CD14-positive monocyte (primary cell): ENCODE data around the gene SMIM22. TPM values are rescaled to one million over a fixed set of nuclear protein-coding genes. Genes with fewer than 3 reads are reported as not detected.

Experiments used
- DNase-seq, 3 donors: peaks; one replicate each; pipeline ENCODE4 v3.0.0-alpha.2; 2011 to 2022
- H2AFZ ChIP-seq: 2 replicates; pipeline ENCODE4 v1.6.0; 2012; ENCODE audit warnings: mild to moderate bottlenecking, low read depth, low read length, inconsistent platforms; ENCODE audit not compliant: insufficient read depth, poor library complexity, severe bottlenecking
- H3K27ac ChIP-seq, 2 donors: 1 replicate in 1 of 2; 2 replicates in 1 of 2; pipeline ENCODE4 v1.5.1; 2012 to 2013; ENCODE audit warnings: low read length in 2 of 2, control low read depth in 1 of 2, inconsistent platforms in 1 of 2, low read depth in 1 of 2, mild to moderate bottlenecking in 1 of 2
- H3K27me3 ChIP-seq, 2 donors: one replicate each; pipeline versions ENCODE4 v1.6.0 to v1.6.1; 2011 to 2013; ENCODE audit warnings: low read length in 2 of 2; ENCODE audit not compliant: control insufficient read depth in 2 of 2, insufficient read depth in 2 of 2
- H3K36me3 ChIP-seq, 2 donors: replicated peaks in 1 of 2; 1 replicate in 1 of 2; 2 replicates in 1 of 2; pipeline versions ENCODE4 v1.5.1 to v1.6.1; 2012 to 2013; ENCODE audit warnings: low read length in 2 of 2, control low read depth in 1 of 2, inconsistent platforms in 1 of 2, mild to moderate bottlenecking in 1 of 2; ENCODE audit not compliant: insufficient read depth in 2 of 2, control insufficient read depth in 1 of 2
- H3K4me1 ChIP-seq, 2 donors: 1 replicate in 1 of 2; 2 replicates in 1 of 2; pipeline versions ENCODE4 v1.5.1 to v1.6.1; 2012 to 2013; ENCODE audit warnings: low read length in 2 of 2, control low read depth in 1 of 2, inconsistent platforms in 1 of 2, mild to moderate bottlenecking in 1 of 2, moderate library complexity in 1 of 2; ENCODE audit not compliant: insufficient read depth in 2 of 2, control insufficient read depth in 1 of 2
- H3K4me2 ChIP-seq: replicated peaks from 2 replicates; pipeline ENCODE3; 2012; ENCODE audit warnings: low read length, moderate library complexity, mild to moderate bottlenecking; ENCODE audit not compliant: poor library complexity, severe bottlenecking; ENCODE audit errors: extremely low read depth
- H3K4me3 ChIP-seq, 3 experiments: fragments of 200-600 bp in 1 of 3; sonication (generic) in 1 of 3; replicated peaks in 1 of 3; 1 replicate in 2 of 3; 2 replicates in 1 of 3; pipeline ENCODE4 v1.5.1; 2011 to 2013; ENCODE audit warnings: low read length in 3 of 3, mild to moderate bottlenecking in 3 of 3, control low read depth in 2 of 3, low read depth in 2 of 3, inconsistent platforms in 1 of 3, moderate library complexity in 1 of 3
- H3K79me2 ChIP-seq: 2 replicates; pipeline ENCODE4 v1.6.0; 2012; ENCODE audit warnings: mild to moderate bottlenecking, control low read depth, inconsistent platforms, low read length, moderate library complexity; ENCODE audit not compliant: insufficient read depth
- H3K9ac ChIP-seq: 2 replicates; pipeline ENCODE4 v1.6.0; 2017; ENCODE audit warnings: low read length, mild to moderate bottlenecking; ENCODE audit not compliant: insufficient read depth, poor library complexity, severe bottlenecking
- H3K9me3 ChIP-seq, 2 donors: replicated peaks in 1 of 2; 1 replicate in 1 of 2; 2 replicates in 1 of 2; pipeline versions ENCODE4 v1.5.1 to v1.6.1; 2012 to 2013; ENCODE audit warnings: low read length in 2 of 2, control low read depth in 1 of 2; ENCODE audit not compliant: control insufficient read depth in 1 of 2, insufficient read depth in 1 of 2
- H4K20me1 ChIP-seq: 2 replicates; pipeline ENCODE4 v1.6.0; 2012; ENCODE audit warnings: mild to moderate bottlenecking, low read length, control low read depth, moderate library complexity; ENCODE audit not compliant: insufficient read depth
- H3K27ac Mint-ChIP-seq, 7 donors: one replicate each; pipeline ENCODE4 v1.8.0; 2020; ENCODE audit warnings: mild to moderate bottlenecking in 7 of 7, mixed read lengths in 7 of 7, moderate library complexity in 6 of 7, inconsistent platforms in 2 of 7
- H3K27me3 Mint-ChIP-seq, 3 donors: one replicate each; pipeline ENCODE4 v1.8.0; 2021 to 2022; ENCODE audit warnings: low read depth in 3 of 3, mild to moderate bottlenecking in 3 of 3, mixed read lengths in 3 of 3, moderate library complexity in 3 of 3, inconsistent platforms in 1 of 3
- H3K36me3 Mint-ChIP-seq, 2 donors: one replicate each; pipeline ENCODE4 v1.8.0; 2020; ENCODE audit warnings: mixed read lengths in 2 of 2, inconsistent platforms in 1 of 2, mild to moderate bottlenecking in 1 of 2
- H3K4me1 Mint-ChIP-seq: one replicate; pipeline ENCODE4 v1.8.0; 2020; ENCODE audit warnings: mild to moderate bottlenecking, mixed read lengths
- H3K4me3 Mint-ChIP-seq, 2 donors: one replicate each; pipeline ENCODE4 v1.8.0; 2020; ENCODE audit warnings: mild to moderate bottlenecking in 2 of 2, mixed read lengths in 2 of 2, moderate library complexity in 1 of 2
- H3K9me3 Mint-ChIP-seq, 7 donors: one replicate each; pipeline ENCODE4 v1.8.0; 2020 to 2022; ENCODE audit warnings: mixed read lengths in 7 of 7, mild to moderate bottlenecking in 6 of 7, moderate library complexity in 6 of 7, inconsistent platforms in 2 of 7
- WGBS: methylation state at CpG from one replicate; pipeline ENCODE4 v1.1.5; 2013; ENCODE audit warnings: missing lambda C conversion rate; ENCODE audit not compliant: insufficient coverage; 5-methylcytosine and 5-hydroxymethylcytosine counted together
- intact Hi-C, 2 donors: fragments of 100-400 bp; cut with micrococcal nuclease; formaldehyde crosslinking; loops; one replicate each; pipeline versions ENCODE4 v1.15.0 to v1.15.1; 2023
- polyA plus RNA-seq, 3 donors: library from polyadenylated mRNA; depleted of rRNA in 1 of 3; unstranded in 2 of 3; stranded (reverse) in 1 of 3; fragments of 300-500 nt in 2 of 3; fragments of >200 nt in 1 of 3; fragmentation: Illumina TruSeq in 2 of 3; gene quantifications; 1 replicate in 2 of 3; 2 replicates in 1 of 3; pipeline ENCODE4 v1.2.3, GENCODE V29; 2012 to 2021
- TF ChIP-seq, protein P1 (sequence below): fragments of 200-600 bp; IDR thresholded peaks from one replicate; pipeline ENCODE4 v1.8.0; 2022; ENCODE audit warnings: antibody characterized with exemption, mild to moderate bottlenecking

SMIM22 gene
- polyA plus RNA-seq, 3 donors: not detected

DNA sequence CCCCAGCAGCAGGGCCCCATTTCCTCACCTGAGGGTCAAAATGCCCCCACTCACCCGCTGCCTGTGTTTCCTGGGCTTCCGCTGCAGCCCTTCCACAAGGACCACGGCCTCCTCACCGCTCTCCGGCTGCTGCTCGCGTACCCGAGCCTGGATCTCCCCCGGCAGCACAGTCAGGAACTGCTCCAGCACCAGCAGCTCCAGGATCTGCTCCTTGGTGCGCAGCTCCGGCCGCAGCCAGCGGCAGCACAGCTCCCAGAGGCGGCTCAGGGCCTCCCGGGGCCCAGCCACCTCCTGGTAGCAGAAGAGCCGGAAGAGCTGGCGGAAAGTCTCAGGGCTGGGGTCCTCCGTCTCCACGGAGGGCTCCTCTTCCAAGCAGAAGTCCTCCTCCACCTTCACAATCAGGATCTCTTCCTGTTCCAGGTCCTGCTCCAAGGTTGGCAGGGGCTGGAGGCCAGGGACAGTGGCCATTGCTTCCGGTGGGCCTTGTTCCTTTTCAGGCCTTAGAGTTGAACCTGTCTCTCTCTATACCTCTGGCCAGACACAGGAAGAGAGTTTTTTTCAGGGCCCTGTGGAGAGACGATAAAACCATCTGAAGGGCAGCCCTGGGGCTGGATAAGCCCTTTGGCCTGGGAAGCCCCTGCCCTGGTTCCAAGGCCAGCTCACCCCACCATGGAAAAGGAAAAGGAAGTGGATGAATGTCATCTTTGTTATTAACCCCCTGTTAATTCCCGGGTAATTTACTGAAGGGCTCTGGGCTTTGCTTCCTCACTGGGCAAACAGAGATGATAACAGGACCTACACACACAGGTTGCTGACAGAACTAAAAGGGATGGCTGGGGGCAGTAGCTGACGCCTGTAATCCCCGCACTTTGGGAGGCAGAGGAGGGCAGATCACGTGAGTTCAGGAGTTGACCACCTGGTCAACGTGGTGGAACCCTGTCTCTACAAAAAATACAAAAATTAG, 29.4 kb upstream of the SMIM22 start:
- H3K36me3 ChIP-seq: peaks cover 21 to 31% of the 10 kb centered on the region in 2 donors
- Mint-ChIP-seq H3K4me1 (peaks cover 35% of the 10 kb centered on the region), H3K27me3 (peaks cover 0 to 3% (median 1%) of the 10 kb centered on the region in 3 donors), H3K36me3 (peaks cover 24 to 44% of the 10 kb centered on the region in 2 donors), H3K27ac (peak overlapping the region in 6 of 7 donors; percentile 31 to 79 (median 65)), H3K9me3 (no peaks in the 10 kb centered on the region), H3K4me3 (peak overlapping the region; percentile 74 to 82)
- peak overlapping the region in 1 of 2 donors; percentile 76 for H3K27ac ChIP-seq
- peak overlapping the region; percentile 87 for H3K4me2 ChIP-seq
- no peaks in the 10 kb centered on the region for H4K20me1 ChIP-seq
- H3K27me3 ChIP-seq: no peaks in the 10 kb centered on the region
- peak overlapping the region; percentile 83 for H3K9ac ChIP-seq
- TF ChIP-seq, protein P1, sequence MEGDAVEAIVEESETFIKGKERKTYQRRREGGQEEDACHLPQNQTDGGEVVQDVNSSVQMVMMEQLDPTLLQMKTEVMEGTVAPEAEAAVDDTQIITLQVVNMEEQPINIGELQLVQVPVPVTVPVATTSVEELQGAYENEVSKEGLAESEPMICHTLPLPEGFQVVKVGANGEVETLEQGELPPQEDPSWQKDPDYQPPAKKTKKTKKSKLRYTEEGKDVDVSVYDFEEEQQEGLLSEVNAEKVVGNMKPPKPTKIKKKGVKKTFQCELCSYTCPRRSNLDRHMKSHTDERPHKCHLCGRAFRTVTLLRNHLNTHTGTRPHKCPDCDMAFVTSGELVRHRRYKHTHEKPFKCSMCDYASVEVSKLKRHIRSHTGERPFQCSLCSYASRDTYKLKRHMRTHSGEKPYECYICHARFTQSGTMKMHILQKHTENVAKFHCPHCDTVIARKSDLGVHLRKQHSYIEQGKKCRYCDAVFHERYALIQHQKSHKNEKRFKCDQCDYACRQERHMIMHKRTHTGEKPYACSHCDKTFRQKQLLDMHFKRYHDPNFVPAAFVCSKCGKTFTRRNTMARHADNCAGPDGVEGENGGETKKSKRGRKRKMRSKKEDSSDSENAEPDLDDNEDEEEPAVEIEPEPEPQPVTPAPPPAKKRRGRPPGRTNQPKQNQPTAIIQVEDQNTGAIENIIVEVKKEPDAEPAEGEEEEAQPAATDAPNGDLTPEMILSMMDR: no peak
- peak overlapping the region in 2 of 3 experiments; percentile 73 to 93 for H3K4me3 ChIP-seq
- peaks cover 16% of the 10 kb centered on the region for H3K79me2 ChIP-seq
- 85% methylated on average over 18 of the region's 26 CpGs for WGBS
- peak overlapping the region; percentile 95 for H2AFZ ChIP-seq
- H3K9me3 ChIP-seq: no peaks in the 10 kb centered on the region
- DNase-seq: no peak
- H3K4me1 ChIP-seq: peaks cover 25 to 36% of the 10 kb centered on the region in 2 donors
- intact Hi-C loops: loop anchor here (2.0 to 5.0 kb wide), 2 partner anchors 31 to 37 kb away; partner anchors contain the start of genes ANKS3 (in 1 of the 2), DNAAF8 (in 1 of the 2) and ROGDI (in 1 of the 2)

GRCh38 chr16:4766875-4767628, 28.1 kb upstream of the SMIM22 start, which contains the start of gene ZNF500:
TSS of gene ZNF500 (minus strand) at chr16:4767162. CDS start at chr16:4765978, 1,184 bp downstream.
- H2AFZ ChIP-seq: peak within 1 kb of the TSS; percentile 95
- H3K9me3 ChIP-seq: no peaks in the 10 kb centered on the region
- TF ChIP-seq, protein P1: no peak
- peak; percentile 91 to 97 (median 93) for DNase-seq
- intact Hi-C loops: loop anchor here (1.0 to 5.0 kb wide), 3 partner anchors 32 to 35 kb away; partner anchors contain the start of genes ANKS3 (in 2 of the 2), DNAAF8 (in 2 of the 2) and ROGDI (in 1 of the 2)
- under 1% methylated on average over 70 of the region's 72 CpGs for WGBS
- peak within 1 kb of the TSS; percentile 87 for H3K4me2 ChIP-seq
- no peaks in the 10 kb centered on the region for H3K9me3 Mint-ChIP-seq
- H3K79me2 ChIP-seq: peaks cover 16% of the 10 kb centered on the region
- H3K36me3 Mint-ChIP-seq: peaks cover 16 to 33% of the 10 kb centered on the region in 2 donors
- H3K27ac ChIP-seq: peak within 1 kb of the TSS; percentile 1 to 78
- peak within 1 kb of the TSS; percentile 88 to 96 (median 93) for H3K27ac Mint-ChIP-seq
- peaks cover 25 to 36% of the 10 kb centered on the region in 2 donors for H3K4me1 ChIP-seq
- H3K27me3 ChIP-seq: no peaks in the 10 kb centered on the region
- peak within 1 kb of the TSS; percentile 88 to 97 for H3K4me3 Mint-ChIP-seq
- peak within 1 kb of the TSS; percentile 83 for H3K9ac ChIP-seq
- no peaks in the 10 kb centered on the region for H4K20me1 ChIP-seq
- H3K4me3 ChIP-seq: peak within 1 kb of the TSS; percentile 73 to 93 (median 91)
- H3K27me3 Mint-ChIP-seq: peaks cover 0 to 5% (median 1%) of the 10 kb centered on the region in 3 donors
- H3K36me3 ChIP-seq: peaks cover 17 to 22% of the 10 kb centered on the region in 2 donors
- peaks cover 35% of the 10 kb centered on the region for H3K4me1 Mint-ChIP-seq
